VCaP (cell line): ENCODE measurements around the gene LDLRAD4.

Experiments
- H3K27ac ChIP-seq: fragments of 450-650 bp; 2 replicates; pipeline ENCODE4 v1.5.1; 2017
- TF ChIP-seq, protein P1 (sequence below): fragments of 450-650 bp; conservative IDR thresholded peaks from 2 replicates; pipeline ENCODE4 v1.5.1; 2017; ENCODE audit warnings: mild to moderate bottlenecking, moderate library complexity

LDLRAD4 gene

GRCh38 chr18:13235981-13236380, 17.4 kb downstream of the LDLRAD4 start:
- TF ChIP-seq, protein P1, sequence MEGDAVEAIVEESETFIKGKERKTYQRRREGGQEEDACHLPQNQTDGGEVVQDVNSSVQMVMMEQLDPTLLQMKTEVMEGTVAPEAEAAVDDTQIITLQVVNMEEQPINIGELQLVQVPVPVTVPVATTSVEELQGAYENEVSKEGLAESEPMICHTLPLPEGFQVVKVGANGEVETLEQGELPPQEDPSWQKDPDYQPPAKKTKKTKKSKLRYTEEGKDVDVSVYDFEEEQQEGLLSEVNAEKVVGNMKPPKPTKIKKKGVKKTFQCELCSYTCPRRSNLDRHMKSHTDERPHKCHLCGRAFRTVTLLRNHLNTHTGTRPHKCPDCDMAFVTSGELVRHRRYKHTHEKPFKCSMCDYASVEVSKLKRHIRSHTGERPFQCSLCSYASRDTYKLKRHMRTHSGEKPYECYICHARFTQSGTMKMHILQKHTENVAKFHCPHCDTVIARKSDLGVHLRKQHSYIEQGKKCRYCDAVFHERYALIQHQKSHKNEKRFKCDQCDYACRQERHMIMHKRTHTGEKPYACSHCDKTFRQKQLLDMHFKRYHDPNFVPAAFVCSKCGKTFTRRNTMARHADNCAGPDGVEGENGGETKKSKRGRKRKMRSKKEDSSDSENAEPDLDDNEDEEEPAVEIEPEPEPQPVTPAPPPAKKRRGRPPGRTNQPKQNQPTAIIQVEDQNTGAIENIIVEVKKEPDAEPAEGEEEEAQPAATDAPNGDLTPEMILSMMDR: no peak
- no peak overlapping the region for H3K27ac ChIP-seq

GRCh38 chr18:13236411-13236810, 17.9 kb downstream of the LDLRAD4 start:
- TF ChIP-seq, protein P1: no peak
- no peak overlapping the region for H3K27ac ChIP-seq

- H3K27ac ChIP-seq: no peak overlapping the region
- TF ChIP-seq, protein P1: no peak
Observed at GRCh38 chr18:13237073-13237472, 18.5 kb downstream of the LDLRAD4 start.

GRCh38 chr18:13237641-13238040, 19.1 kb downstream of the LDLRAD4 start:
- no peak overlapping the region for H3K27ac ChIP-seq
- TF ChIP-seq, protein P1: no peak

- no peak overlapping the region for H3K27ac ChIP-seq
- TF ChIP-seq, protein P1: no peak
Observed at GRCh38 chr18:13239171-13239956, 20.8 kb downstream of the LDLRAD4 start.

DNA sequence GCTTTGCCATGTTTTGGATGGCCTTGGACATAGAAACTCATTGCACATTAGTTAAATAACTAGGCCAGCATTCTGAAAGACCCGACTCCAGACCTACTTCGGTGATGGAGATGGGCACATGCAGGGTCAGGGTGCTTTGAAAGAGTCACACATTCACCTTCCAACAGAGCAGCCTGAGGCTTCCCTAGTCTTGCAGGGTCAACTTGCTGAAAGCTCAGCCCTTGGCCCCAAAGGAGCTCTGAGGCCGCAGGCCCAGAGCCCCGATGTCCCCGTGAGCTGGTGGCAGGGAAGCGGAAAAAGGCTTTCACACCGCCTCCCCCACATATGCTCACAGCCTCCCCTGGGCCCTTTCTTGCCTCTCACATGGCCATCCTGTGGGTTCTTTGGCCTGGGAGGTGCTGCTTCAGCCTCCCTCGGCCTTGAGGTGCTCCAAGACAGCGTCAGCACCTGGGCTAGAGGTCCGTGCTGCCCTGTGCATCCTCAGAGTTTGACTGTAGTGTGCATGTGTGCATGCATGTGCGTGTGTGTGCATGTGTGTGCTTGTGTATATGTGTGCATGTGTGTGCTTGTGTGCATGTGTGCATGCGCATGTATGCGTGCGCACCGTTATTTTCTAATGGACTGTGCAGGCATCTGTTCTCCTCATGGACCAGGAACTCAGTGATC, 21.6 kb downstream of the LDLRAD4 start:
- TF ChIP-seq, protein P1: no peak
- no peak overlapping the region for H3K27ac ChIP-seq

DNA sequence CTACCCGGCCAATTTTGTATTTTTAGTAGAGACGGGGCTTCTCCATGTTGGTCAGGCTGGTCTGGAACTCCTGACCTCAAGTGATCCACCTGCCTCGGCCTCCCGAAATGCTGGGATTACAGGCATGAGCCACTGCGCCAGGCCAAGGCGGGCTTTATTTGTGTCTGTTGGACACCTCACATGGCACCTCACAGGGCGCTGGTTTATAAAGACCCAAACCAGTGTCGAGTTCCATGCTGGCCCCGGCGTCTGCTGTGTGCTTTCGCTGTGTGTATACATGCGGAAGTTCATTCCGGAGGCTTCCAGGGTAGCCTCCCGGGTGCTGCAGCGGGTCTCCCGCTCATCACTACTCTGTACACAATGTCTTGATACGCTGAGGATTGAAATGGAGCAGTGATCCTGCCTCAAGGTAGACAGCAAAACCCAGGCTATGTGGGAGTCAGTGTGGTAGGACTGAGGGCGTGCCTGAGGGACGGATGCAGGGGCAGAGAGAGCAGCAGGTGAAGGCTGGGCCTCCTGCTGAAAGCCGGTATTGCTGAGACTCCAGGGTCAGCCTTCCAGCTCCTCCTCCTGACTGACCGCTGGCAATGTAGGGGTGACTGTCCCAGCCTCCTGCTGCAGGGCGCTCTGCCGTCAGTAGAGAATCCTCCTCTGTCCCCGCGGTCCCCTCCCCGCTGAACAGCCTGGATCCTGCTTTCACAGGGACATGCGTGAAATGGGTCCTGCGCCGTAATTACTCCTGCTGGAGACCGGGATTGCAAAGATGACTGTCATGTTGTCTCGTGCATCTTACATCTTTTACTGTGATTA, 22.7 kb downstream of the LDLRAD4 start:
- H3K27ac ChIP-seq: no peak overlapping the region

More for the DNA sequence above, 22.7 kb downstream of the LDLRAD4 start:
- TF ChIP-seq, protein P1: no peak
